ENCODE results near the gene ARHGAP27.

DNA sequence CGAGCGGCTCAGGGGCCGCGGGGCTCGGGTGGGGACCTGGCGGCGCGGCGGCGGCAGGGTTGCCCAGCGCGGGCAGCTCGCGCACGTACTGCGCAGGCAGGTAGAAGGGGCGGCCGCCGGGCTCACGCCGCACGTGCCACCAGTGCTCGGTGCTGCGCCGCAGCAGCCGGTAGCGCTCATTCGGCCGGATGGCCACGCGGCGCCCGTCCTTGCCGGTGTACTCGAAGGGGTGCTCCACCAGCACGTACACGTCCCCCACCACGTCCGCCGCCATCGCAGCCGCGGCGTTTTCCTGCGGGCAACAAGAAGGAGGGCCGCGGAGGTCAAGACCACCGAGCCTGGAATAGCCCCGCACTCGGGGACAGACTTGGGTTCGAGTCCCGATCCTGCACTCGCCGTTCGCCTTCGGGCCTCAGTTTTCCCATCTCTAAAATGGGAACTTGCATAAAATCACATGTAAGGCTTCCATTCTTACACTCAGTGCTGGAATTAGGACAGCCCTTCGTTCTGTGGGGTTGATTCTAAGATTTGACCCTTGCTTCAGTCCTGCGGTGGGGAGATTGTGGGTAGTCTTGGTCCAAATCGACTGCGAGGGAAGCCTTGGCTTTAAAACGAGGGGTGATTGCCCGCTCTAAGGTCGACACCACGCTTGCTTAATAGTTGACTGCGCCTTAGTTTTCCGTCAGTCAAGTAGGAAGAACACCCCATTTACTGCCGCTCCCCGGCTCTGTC lies 2.5 kb downstream of the ARHGAP27 start:
- no peak for TF ChIP-seq GATA3 (IDR thresholded peaks at IDR 0.05; ENCODE audit: low read depth, low read length)
- no peak for TF ChIP-seq GATA2 (IDR thresholded peaks at IDR 0.05; ENCODE audit: low read depth, low read length)

Data from SH-SY5Y (cell line).